Hematopoietic multipotent progenitor cell treated with erythropoietin and hydrocortisone succinate and interleukin-3 and kit ligand, for 17 days (in vitro differentiated cells): ENCODE results near the gene SLAMF8.

ENCODE experiments used
- DNase-seq: peaks from one replicate; pipeline ENCODE4 v3.0.0-alpha.2; 2015; ENCODE audit warnings: low spot score

Gene SLAMF8

DNA sequence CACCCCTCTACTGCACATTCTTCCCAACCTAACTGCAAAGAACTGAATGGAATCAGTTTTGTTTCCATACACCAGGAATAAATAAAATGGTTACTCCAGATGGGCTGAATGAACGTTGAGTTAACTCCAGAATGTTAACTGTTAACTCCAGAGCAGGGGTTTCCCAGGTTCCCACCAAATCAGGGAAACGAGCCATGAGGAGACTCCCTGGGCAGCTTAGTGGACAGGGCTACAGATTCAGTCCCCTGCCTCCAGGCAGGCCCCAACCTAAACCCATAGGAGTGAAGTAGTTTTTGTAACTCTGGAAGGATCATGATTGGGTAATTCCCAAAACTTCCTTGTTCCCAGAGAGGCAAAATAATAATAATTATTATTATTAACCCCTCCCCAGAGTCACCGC lies 21.7 kb downstream of the SLAMF8 start:
- no peak for DNase-seq

DNA sequence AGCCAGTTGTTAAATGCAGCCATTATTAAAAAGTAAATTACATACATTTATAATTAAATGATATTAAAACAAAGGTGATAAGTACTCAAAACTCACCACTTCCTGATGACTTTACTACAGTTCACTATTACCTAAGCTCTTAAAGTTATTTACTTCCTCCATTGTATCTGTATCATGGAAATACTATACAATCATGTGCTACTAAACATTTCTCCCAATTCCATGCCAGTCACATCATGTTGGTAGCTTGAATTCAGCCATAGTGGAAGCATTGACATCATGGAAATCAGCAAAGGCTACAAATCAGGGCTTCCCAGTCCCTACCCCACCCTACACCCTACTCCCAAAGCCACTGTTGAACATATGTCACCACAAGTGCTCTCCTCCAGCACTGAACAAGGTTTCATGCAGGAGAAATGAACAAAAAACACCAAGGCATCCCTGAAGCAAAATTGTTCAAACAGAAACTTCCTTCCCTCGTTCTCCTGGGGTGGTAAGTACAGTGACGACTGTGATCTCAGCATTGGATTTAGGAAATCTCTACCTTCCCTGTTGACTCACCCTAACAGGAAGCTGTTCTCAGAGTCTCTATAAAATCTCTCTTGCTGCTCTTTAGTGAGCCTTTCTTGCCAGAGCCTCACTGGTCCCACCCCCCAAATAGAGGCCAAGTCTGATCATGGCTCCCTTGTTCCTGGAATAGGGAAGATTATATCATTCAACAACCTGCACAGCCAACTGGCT lies 23.1 kb downstream of the SLAMF8 start:
- no peak for DNase-seq

GRCh38 chr1:159851407-159851806 lies 24.7 kb downstream of the SLAMF8 start:
- no peak for DNase-seq

- no peak for DNase-seq
Measured at GRCh38 chr1:159853417-159854115, 26.9 kb downstream of the SLAMF8 start.

DNA sequence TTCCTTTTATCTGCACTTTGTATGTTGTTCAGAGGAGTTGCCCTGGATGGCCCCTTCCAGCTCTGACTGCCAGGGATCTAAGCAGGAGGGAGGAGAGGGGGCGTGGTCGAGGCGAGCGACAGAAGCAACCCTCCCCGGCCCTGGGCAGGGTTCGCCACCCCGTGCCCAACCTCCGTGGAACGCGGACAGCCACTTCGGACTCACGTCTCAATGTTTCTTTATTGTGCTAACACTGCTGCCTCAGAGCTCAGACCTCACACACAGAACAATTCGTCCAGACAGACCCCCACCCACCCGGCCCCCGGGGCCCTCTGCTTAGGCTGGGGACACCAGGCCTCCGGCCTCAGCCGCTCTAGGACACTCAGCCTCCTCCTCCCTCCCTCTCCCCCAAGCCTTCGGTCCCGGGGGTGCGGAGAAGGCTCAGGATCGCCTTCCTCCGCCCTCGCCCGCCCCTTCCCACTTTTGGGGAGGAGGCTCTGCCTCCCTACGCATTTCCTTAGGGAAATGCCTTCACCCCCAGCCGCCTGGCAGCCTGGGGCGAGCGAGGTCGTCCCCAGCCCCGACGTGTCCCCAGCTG lies 27.5 kb downstream of the SLAMF8 start:
- no peak for DNase-seq

DNA sequence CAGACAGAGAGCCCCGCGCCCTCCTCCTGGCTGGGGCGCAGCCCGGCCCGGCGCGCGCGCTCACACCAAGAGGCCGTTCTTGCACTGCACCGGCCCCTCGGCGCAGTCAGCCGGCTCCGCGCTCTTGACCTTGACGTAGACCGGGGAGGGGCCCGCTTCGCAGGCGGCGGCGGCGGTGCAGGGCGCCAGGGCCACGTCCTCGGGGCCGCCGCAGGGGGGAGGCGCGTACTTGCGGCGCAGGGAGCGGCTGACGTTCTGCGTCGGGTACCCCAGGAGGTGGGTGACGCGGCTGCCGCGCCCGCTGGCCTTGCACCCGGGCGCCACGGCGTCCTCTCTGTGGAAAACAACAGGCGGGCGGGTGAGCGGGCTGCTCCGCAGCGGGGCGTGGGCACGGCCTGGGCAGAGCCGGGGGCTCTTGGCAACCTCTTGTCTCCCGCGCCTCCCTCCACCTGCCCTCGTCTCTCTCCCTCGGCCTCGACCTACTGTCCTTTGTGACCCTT lies 28.1 kb downstream of the SLAMF8 start:
- DNase-seq = no peak

DNA sequence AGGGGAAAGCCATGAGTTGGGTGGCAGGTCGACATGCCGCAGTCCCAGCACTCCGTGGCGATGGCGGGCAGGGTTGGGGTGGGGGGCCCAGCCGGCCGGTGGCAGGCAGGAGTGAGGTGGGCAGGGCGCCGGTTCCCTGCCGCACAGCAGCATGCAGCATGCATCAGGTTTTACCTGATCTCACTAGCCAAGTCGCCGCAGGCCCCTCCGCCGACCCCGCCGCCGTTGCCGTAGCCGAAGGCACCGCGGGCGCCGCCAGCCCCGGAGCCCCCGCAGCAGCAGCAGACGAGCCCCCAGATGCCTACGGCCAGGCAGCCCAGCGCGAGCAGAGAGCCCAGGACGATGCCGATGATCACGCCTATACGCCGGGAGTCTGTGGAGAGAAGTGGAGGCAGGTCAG lies 29.0 kb downstream of the SLAMF8 start:
- no peak for DNase-seq

DNA sequence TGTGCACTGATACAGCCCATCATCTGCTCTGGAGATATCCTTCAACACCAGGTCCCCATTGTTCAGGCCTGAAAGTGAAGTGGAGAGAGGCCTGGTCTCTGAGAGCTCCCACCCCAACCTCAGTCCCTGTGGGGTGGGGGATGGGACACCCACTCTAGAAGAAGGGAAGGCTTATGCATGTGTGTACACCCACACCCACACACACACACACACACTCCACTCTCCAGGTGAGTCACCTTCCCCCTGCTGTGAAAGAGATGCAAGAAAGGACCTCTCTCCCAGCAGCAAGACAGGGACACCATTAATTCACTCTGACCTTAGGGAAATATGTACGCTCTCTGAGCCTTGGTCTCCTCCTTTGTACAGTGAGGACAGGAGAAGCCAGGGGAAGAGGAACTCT lies 29.9 kb downstream of the SLAMF8 start:
- DNase-seq = no peak

- no peak for DNase-seq
Measured at GRCh38 chr1:159857889-159858288, 31.2 kb downstream of the SLAMF8 start.

DNA sequence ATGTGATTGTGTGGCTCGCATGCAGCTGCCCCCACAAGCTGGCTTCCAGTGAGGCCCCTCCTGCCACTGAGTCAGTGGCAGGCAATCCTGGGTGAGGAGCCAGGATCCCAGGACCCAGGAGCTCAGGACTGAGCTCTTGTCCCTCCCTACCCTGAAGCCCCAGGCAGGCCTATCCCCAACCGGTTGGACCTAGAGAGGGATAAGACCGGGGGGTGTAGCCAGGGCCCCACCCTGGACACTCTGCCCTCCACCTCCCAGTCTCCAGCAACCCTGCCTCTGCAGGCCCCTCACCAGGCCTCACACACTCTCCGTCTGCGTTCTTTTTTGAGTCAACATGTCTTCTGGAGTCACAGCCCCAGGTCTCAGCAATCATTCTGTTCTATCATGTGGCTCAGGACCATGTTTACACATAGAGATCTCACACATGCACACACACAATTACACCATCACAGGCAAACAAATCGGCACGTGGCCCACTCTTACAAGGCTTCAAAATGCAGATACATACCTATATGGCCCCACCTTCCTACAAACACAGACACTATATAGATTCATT lies 33.2 kb downstream of the SLAMF8 start:
- DNase-seq = no peak

DNA sequence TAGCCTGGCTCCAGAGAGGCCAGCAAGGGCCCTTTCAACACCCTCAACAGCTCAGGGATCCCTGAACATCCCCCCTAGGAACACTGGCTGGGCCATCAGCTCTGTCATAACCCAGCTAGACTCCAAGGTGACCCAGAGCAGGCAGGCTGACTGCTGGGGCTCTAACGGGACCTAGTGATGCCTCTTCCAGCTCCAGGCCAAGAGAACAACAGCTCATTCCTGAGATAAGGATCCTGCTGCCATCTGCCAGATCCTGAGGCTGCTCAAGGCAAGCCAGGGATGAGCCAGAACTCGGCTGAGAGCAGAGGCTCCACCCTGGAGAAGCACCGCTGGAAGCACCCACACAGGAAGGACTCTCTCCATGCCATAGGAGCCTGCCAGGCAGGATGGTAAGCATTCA lies 33.8 kb downstream of the SLAMF8 start:
- DNase-seq = no peak

DNA sequence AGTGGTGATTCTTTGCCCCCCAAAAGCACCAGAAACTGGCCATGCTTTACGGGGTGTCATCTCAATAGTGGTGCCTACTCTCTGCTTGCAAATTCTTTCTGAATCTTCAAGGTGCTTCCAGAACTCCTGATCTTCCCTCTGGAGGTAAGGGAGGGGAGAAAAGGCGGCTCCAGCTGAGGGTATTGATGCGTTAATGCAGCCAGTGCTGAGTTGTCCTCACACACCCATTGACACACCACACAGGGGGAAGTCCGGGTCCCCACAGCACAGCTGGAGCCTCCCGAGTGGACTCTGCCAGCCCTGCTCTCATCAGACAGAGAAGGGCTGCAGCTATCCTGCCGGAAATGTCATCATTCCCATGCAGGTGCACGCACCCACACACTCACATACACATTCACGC lies 34.5 kb downstream of the SLAMF8 start:
- DNase-seq = no peak

- DNase-seq = no peak
Measured at GRCh38 chr1:159862031-159862430, 35.4 kb downstream of the SLAMF8 start.

GRCh38 chr1:159862557-159862956 lies 35.9 kb downstream of the SLAMF8 start, which contains the start of gene VSIG8:
VSIG8 (minus strand) TSS chr1:159862657; CDS start chr1:159862521, 136 bp downstream.
- no peak for DNase-seq

DNA sequence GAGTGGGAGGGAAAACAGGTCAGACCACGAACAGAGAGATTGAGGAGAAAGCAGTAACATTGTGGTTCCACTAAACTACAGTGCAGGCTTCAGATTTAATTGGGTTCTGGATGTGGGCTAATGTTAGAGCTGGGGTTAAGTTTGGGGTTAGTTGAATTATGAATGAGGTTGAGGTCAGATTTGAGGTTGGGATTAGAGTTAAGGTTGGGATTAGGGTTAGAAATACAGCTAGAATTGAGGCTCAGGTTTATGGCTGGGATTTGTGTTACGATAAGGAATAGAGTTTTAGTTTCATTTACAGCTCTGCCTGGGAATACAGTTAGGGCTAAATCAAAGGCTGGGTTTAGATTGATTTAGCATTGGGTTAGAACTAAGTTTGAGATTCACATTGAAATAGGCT lies 37.6 kb downstream of the SLAMF8 start:
- no peak for DNase-seq

GRCh38 chr1:159866066-159866465 lies 39.4 kb downstream of the SLAMF8 start:
- no peak for DNase-seq

DNA sequence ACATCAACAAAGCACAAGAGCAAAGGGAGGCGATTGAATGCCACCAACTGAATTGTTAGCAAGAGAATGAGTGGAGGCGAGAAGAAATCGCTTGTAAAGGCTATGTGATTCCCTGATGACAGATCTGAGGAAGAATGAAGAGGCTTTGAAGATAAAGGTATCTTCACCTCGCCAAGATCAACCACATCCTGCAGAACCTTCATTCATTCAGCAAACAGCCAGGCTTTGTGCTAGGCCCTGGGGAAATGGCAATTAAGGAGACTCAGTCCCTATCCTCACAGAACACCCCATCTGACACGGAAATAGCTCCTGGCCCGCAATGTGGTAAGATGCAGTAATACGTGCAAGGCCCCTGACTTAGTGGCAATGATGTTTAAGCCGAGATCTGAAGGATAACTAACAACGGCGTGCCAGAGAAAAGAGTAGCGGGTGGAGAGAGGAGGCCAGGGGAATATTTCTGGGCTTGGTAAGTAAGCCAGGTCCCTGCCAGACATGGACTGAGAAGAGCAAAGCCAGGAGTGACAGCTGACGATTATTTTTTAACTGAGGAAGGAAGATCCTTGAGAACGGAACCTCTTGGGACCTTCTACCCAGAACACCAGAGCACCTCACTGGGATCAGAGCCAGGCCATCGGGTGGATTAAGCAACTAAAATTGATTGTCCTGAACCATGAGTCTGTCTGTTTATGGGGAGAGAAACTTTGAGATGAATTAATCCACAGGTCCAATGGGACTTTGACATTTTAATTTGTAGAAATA lies 40.4 kb downstream of the SLAMF8 start:
- no peak for DNase-seq

DNA sequence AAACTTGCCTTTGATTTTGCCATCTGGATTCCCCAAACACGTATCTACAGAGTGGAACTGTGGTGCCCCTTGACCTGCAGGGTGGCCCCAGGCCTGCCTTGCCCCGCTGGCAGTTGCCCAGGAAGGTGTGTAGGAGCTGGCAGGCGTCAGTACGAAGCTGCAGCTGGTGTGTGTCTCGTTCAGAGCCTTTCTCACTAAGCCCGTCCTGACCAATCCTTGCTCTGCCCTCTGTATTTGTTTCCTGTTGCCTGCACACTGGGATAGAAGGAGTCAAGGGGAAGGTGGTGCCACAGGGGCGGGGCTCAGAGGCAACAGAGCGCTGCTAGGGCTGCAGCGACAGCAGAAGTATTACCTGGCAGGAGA lies 41.0 kb downstream of the SLAMF8 start:
- no peak for DNase-seq

GRCh38 chr1:159868766-159869165 lies 42.1 kb downstream of the SLAMF8 start:
- no peak for DNase-seq

GRCh38 chr1:159869173-159869572 lies 42.5 kb downstream of the SLAMF8 start:
- DNase-seq = no peak

GRCh38 chr1:159869607-159870006 lies 42.9 kb downstream of the SLAMF8 start:
- DNase-seq = no peak

DNA sequence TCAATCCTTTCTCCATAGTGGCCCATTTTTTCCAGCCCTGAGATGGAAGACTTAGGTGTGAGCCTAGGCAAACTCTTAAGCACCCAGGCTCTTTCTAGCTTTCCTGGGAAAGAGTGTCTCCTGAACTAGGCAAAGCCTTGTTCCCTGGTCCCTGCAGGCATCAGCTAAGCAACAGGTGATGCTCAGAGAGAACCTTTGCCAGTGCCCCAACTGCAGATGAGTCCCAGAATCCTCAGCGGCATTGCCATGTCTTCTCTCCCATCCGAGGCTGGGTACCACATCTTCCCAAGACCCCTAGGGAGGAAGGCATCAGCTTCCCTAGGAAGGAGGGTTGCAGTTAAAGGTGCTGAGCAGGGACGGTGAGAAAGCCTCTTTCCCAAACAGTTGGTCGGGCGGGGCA lies 44.0 kb downstream of the SLAMF8 start:
- DNase-seq = no peak
